HG03575 (cell line): ENCODE data around the gene LMAN1.

Experiments
- ATAC-seq: cut with Tn5 transposase; IDR thresholded peaks from one replicate; pipeline ENCODE4 v1.9.1; 2021; ENCODE audit not compliant: unreplicated experiment, insufficient number of reproducible peaks, low FRiP score; ENCODE audit errors: extremely low read depth

LMAN1 gene

DNA sequence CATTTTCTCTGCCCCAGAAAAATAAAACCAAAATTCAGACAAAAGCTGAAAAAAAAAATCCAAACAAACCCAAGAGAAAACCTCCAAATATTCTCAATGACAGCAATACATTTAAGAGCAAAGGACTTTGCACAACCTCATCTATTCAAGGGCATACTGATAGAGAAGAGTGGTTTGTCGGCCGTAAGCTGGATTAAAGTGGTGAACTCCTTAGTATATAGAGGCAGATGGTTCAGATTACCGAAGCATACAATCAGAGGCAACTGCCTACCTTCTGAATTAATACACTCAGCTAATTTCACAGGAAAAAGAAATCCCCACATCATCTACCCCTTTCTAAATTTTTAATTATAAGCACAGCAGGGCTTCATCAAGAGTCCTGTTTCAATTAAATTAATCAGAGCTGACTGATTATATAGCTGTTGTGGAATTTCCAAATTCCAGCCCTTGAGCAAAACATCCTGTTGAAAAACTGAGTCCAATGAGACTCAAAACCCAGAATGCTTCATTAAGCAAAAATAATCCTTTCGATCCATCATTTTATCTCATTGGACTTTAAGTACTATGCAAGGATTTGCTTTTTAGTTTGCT, 40.5 kb downstream of the LMAN1 start, which contains the start of gene CPLX4:
TSS of gene CPLX4 (minus strand) at position 190 of the 591 bp plus-strand sequence. CDS start at position 3, 187 bp downstream.
- ATAC-seq: no peak

DNA sequence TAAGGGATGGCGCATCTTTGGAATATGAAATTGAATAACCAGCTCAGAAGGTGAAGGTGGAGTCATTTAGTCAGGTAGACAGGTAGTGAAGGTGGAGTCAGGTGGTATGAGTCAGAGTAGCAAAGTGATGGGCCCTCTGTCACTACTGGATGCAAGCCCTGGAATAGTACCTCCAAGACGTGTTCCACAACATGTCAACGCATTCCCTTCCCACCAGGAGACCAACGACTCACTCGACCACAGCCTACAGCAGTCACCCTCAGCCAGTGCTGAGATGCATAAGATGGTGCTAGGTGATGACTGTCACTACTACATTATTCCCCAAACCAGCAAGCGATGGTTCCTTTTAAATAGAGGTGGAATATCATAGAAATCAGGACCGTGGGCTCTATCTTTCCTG, 47.4 kb downstream of the LMAN1 start:
- ATAC-seq: no peak

DNA sequence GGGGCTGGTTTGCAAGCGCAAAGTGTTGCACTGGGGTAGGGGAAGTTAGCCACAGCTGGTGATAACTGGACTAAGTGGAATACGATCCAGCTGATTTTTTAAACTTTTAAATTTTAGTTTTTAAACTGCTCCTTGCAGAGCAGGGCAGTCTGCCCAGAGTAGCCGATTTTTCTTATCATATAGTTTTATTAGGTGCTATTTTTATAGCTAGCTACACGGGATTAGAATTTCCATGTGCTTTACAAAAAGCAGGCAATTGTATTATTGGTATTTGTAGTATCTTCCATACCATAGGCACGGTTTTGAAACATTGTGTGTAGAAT, 50.2 kb downstream of the LMAN1 start:
- no peak for ATAC-seq

GRCh38 chr18:59308248-59308937, 50.7 kb downstream of the LMAN1 start:
- ATAC-seq: no peak

- ATAC-seq: no peak
Measured at GRCh38 chr18:59306640-59307039, 52.4 kb downstream of the LMAN1 start.

- no peak for ATAC-seq
Measured at GRCh38 chr18:59305295-59305694, 53.8 kb downstream of the LMAN1 start.

GRCh38 chr18:59303656-59304195, 55.3 kb downstream of the LMAN1 start:
- no peak for ATAC-seq

DNA sequence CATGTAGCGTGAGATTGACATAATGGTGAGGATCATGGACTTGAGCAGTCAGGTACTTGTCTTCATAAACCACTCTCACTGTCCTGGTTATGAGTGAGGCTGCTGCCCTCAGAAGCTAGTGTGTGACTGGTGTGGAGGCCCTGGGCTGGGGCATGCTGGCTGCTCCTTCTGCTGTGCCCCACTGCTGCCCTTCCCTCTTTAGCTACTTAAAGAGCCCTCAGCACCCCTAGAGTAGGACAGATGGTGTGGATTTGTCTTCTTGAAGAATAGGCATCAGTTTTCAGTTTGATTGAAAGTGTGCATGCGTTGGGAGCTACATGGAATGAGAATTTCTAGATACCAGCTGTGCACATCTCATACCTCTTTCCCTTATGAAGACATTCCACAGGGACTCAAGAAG, 56.1 kb downstream of the LMAN1 start:
- no peak for ATAC-seq

GRCh38 chr18:59301929-59302328, 57.1 kb downstream of the LMAN1 start:
- ATAC-seq: no peak

DNA sequence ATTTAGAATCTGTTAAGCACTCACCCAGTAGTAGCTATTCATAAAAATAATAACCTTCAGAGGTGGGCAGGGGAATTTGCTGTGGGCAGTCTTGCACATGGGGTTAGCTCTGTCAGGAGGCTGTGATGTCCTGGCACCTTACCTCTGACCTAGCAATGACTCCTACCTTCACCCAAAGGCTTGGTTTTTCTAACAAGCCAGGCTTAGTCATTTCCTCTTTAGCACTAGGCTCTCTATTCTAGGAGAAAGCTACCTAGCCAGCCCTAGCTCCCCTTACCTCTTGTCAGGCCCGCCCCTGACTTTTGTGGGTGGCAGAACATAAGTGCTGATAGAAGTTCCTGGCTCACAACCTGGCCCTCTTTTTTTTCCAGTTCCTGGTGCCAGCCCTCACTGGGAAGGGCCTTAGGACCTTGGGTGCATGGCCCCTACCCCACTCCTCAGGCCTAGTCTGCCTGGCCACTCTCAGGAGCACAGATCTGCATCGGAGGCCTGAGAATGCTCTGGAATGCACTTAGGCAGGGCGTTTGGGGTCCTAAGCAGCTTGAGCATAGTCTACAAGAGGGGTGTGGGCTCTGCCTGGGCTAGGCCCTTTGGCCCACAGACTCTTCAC, 58.3 kb downstream of the LMAN1 start:
- ATAC-seq: no peak

GRCh38 chr18:59298871-59299270, 60.2 kb downstream of the LMAN1 start:
- no peak for ATAC-seq

DNA sequence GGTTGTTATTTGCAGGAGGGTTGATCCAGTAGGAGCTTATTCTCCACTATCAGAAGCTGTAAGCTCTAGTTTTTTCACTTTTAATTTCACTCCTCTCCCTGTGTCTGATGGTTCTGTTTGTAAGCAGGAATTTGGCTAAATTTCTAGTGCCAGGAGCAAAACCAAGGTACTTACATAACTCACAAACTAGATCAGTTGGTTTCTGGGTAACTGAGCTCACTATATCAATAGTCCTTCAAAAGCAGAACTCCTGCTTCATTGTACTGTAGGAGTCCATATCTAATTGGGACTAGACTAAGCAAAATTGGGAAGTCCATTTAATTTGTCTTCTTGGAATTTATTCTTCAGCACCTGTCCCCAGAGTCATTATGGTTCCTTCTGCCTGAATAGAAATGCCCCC, 65.7 kb downstream of the LMAN1 start:
- ATAC-seq: no peak

DNA sequence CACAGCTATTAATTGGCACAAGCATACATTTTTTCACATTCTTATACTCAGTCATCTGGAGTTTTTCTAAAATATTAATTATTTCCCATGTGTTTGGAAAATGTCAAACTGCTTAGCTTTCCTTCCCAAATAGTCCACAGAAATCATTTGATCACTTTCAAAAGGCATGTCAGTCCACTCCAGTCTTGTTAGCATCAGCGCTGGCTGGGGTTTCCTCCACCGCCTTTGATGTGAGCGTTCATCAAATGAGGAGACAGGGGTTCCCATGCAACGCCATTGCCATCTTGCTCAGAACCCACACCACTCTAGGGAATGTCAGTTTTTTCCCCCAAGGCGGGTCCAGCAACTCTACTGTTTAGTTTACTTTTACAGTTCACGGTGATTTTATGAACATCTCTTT, 72.7 kb downstream of the LMAN1 start:
- no peak for ATAC-seq

- no peak for ATAC-seq
Measured at GRCh38 chr18:59282341-59282740, 76.7 kb downstream of the LMAN1 start.

DNA sequence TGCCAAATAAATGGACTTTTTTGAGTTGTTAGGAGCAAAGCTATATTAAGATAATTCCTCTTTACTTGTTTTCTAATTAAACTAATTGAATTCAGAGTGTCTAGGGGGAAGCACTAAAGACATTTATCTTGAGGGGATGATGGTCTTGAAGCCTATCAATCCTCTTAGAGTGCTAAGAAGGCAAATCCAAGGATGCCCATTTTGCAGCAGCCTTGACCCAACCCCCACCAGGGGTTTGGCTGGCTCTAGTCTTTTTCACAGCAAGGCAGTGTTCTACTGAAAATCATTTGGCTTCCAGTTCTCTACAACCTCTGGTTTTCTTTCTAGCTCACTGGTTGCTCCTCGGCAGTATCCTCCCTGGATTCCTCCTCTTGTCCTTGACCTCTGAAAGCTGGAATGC, 79.3 kb downstream of the LMAN1 start:
- ATAC-seq: no peak

GRCh38 chr18:59279193-59279592, 79.9 kb downstream of the LMAN1 start:
- no peak for ATAC-seq

DNA sequence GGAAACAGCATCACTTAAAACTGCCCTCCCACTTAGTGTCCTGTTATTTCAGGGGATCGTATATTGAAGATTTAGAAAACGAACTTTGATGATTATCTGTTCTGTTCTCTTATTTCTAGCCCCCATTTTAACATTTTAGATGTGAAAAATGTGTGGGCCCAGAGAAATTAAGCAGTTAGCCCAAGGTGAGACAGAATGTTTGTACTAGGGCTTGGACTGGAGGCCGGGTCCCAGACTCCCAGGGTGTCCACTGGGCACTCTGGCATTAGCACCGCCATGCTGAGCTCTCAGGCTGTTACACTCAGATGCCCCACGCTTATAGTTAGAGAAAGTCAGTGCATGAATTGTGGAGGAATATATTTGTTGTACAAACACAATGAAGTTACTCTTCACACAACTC, 80.3 kb downstream of the LMAN1 start:
- no peak for ATAC-seq
